HEK293 (cell line): Measurements from ENCODE around the gene PRTN3.

Source experiments
- BCL11B ChIP-seq: fragments of 450-650 bp; formaldehyde crosslinking; IDR thresholded peaks from 2 replicates; pipeline ENCODE4 v1.5.1; 2016; ENCODE audit warnings: low read depth, missing biosample characterization, missing genetic modification characterization
- KLF10 ChIP-seq: fragments of 450-650 bp; IDR thresholded peaks from 2 replicates; pipeline ENCODE4 v1.5.1; 2018; ENCODE audit warnings: missing biosample characterization, mild to moderate bottlenecking, missing genetic modification characterization
- KLF9 ChIP-seq: fragments of 450-650 bp; formaldehyde crosslinking; IDR thresholded peaks from 2 replicates; pipeline ENCODE4 v1.5.1; 2016; ENCODE audit warnings: missing biosample characterization, missing genetic modification characterization, low read depth
- TCF7L2 ChIP-seq: IDR thresholded peaks from 2 replicates; pipeline ENCODE4 v1.6.1; 2011; ENCODE audit warnings: low read depth, mild to moderate bottlenecking, inconsistent platforms, low read length, moderate library complexity, borderline replicate concordance
- ZBTB11 ChIP-seq: fragments of 450-650 bp; formaldehyde crosslinking; conservative IDR thresholded peaks from 2 replicates; pipeline ENCODE4 v1.5.1; 2016; ENCODE audit warnings: low read depth, missing biosample characterization, missing genetic modification characterization
- ZNF112 ChIP-seq: fragments of 450-650 bp; formaldehyde crosslinking; IDR thresholded peaks from 2 replicates; pipeline ENCODE4 v1.5.0; 2017; ENCODE audit warnings: missing biosample characterization, missing genetic modification characterization
- ZNF114 ChIP-seq: fragments of 450-650 bp; formaldehyde crosslinking; IDR thresholded peaks from 2 replicates; pipeline ENCODE4 v1.5.0; 2017; ENCODE audit warnings: missing biosample characterization, missing genetic modification characterization
- ZNF174 ChIP-seq: fragments of 450-650 bp; formaldehyde crosslinking; IDR thresholded peaks from 2 replicates; pipeline ENCODE4 v1.5.0; 2017; ENCODE audit warnings: missing biosample characterization, mild to moderate bottlenecking, missing genetic modification characterization
- ZNF175 ChIP-seq: fragments of 450-650 bp; formaldehyde crosslinking; IDR thresholded peaks from 2 replicates; pipeline ENCODE4 v1.5.1; 2016; ENCODE audit warnings: missing biosample characterization, missing genetic modification characterization
- ZNF18 ChIP-seq: fragments of 450-650 bp; formaldehyde crosslinking; IDR thresholded peaks from 2 replicates; pipeline ENCODE4 v1.5.1; 2016; ENCODE audit warnings: missing biosample characterization, missing genetic modification characterization
- ZNF184 ChIP-seq: fragments of 450-650 bp; IDR thresholded peaks from 2 replicates; pipeline ENCODE4 v1.5.1; 2018; ENCODE audit warnings: missing biosample characterization, mild to moderate bottlenecking, missing genetic modification characterization
- ZNF2 ChIP-seq: fragments of 450-650 bp; formaldehyde crosslinking; IDR thresholded peaks from 2 replicates; pipeline ENCODE4 v1.5.1; 2016; ENCODE audit warnings: missing biosample characterization, missing genetic modification characterization
- ZNF221 ChIP-seq: fragments of 450-650 bp; formaldehyde crosslinking; IDR thresholded peaks from 2 replicates; pipeline ENCODE4 v1.5.1; 2017; ENCODE audit warnings: missing biosample characterization, missing genetic modification characterization, borderline replicate concordance
- ZNF292 ChIP-seq: fragments of 450-650 bp; formaldehyde crosslinking; IDR thresholded peaks from 2 replicates; pipeline ENCODE4 v1.5.1; 2016; ENCODE audit warnings: low read depth, missing biosample characterization, missing genetic modification characterization, borderline replicate concordance
- ZNF324 ChIP-seq: fragments of 450-650 bp; formaldehyde crosslinking; IDR thresholded peaks from 2 replicates; pipeline ENCODE4 v1.5.1; 2016; ENCODE audit warnings: missing biosample characterization, missing genetic modification characterization
- ZNF350 ChIP-seq: fragments of 450-650 bp; formaldehyde crosslinking; IDR thresholded peaks from 2 replicates; pipeline ENCODE4 v1.5.0; 2017; ENCODE audit warnings: missing biosample characterization, mild to moderate bottlenecking, missing genetic modification characterization
- ZNF391 ChIP-seq: fragments of 450-650 bp; formaldehyde crosslinking; IDR thresholded peaks from 2 replicates; pipeline ENCODE4 v1.5.1; 2016; ENCODE audit warnings: low read depth, missing biosample characterization, missing genetic modification characterization, borderline replicate concordance
- ZNF561 ChIP-seq: fragments of 450-650 bp; IDR thresholded peaks from 2 replicates; pipeline ENCODE4 v1.5.1; 2018; ENCODE audit warnings: missing biosample characterization, missing genetic modification characterization, borderline replicate concordance
- ZNF776 ChIP-seq: fragments of 450-650 bp; formaldehyde crosslinking; IDR thresholded peaks from 2 replicates; pipeline ENCODE4 v1.5.0; 2017; ENCODE audit warnings: missing biosample characterization, missing genetic modification characterization, borderline replicate concordance
- ZNF777 ChIP-seq: fragments of 450-650 bp; formaldehyde crosslinking; IDR thresholded peaks from 2 replicates; pipeline ENCODE4 v1.5.1; 2017; ENCODE audit warnings: missing biosample characterization, missing genetic modification characterization, borderline replicate concordance
- ZNF785 ChIP-seq: fragments of 450-650 bp; formaldehyde crosslinking; IDR thresholded peaks from 2 replicates; pipeline ENCODE4 v1.5.1; 2016; ENCODE audit warnings: missing biosample characterization, missing genetic modification characterization
- ZNF837 ChIP-seq: fragments of 450-650 bp; formaldehyde crosslinking; IDR thresholded peaks from 2 replicates; pipeline ENCODE4 v1.5.1; 2016; ENCODE audit warnings: missing biosample characterization, missing genetic modification characterization
- ZSCAN16 ChIP-seq: fragments of 450-650 bp; formaldehyde crosslinking; IDR thresholded peaks from 2 replicates; pipeline ENCODE4 v1.5.1; 2016; ENCODE audit warnings: missing biosample characterization, missing genetic modification characterization
- ZSCAN18 ChIP-seq: fragments of 450-650 bp; formaldehyde crosslinking; IDR thresholded peaks from 2 replicates; pipeline ENCODE4 v1.5.1; 2016; ENCODE audit warnings: missing biosample characterization, missing genetic modification characterization
- TF ChIP-seq, protein P1 (sequence below): fragments of 450-650 bp; formaldehyde crosslinking; IDR thresholded peaks from 2 replicates; pipeline ENCODE4 v1.5.1; 2017; ENCODE audit warnings: missing biosample characterization, missing genetic modification characterization
- TF ChIP-seq, protein P2 (sequence below): fragments of 450-650 bp; formaldehyde crosslinking; IDR thresholded peaks from 2 replicates; pipeline ENCODE4 v1.5.1; 2016; ENCODE audit warnings: missing biosample characterization, missing genetic modification characterization
- TF ChIP-seq, protein P3 (sequence below): fragments of 450-650 bp; formaldehyde crosslinking; optimal IDR thresholded peaks from 2 replicates; pipeline ENCODE3; 2016; ENCODE audit warnings: missing biosample characterization, mild to moderate bottlenecking, missing genetic modification characterization

PRTN3 gene

GRCh38 chr19:796692-797527 is 43.9 kb upstream of the PRTN3 start, which contains the start of gene PTBP1 (continued):
- TF ChIP-seq ZBTB11 (peak; percentile 36), ZNF174 (tag by site-specific recombination) (no peak), ZNF837 (tag by site-specific recombination) (no peak), TCF7L2 (no peak), ZNF292 (tag by site-specific recombination) (no peak), ZNF184 (peak; percentile 60; the same call in 1 of the 2 replicates), ZNF221 (tag by site-specific recombination) (no peak), ZNF112 (tag by site-specific recombination) (no peak), ZNF391 (tag by site-specific recombination) (peak; percentile 37; the same call in 1 of the 2 replicates), ZNF18 (tag by site-specific recombination) (no peak; the same call in 1 of the 2 replicates), ZNF114 (no peak), ZSCAN16 (tag by site-specific recombination) (no peak), ZNF2 (tag by site-specific recombination) (no peak), ZNF776 (tag by site-specific recombination) (no peak), ZNF561 (tag by site-specific recombination) (peak; percentile 83; the same call in 1 of the 2 replicates), KLF10 (tag by site-specific recombination) (peak; percentile 51; the same call in 1 of the 2 replicates), KLF9 (tag by site-specific recombination) (peak; percentile 68; the same call in 1 of the 2 replicates), ZNF350 (tag by site-specific recombination) (no peak), ZSCAN18 (no peak), ZNF785 (tag by site-specific recombination) (0 out of 2 replicates have a peak, but pooled peaks have one; percentile 59), ZNF777 (tag by site-specific recombination) (no peak), ZNF324 (peak; percentile 89), BCL11B (tag by site-specific recombination) (no peak), ZNF175 (tag by site-specific recombination) (no peak)
- TF ChIP-seq, protein P1, sequence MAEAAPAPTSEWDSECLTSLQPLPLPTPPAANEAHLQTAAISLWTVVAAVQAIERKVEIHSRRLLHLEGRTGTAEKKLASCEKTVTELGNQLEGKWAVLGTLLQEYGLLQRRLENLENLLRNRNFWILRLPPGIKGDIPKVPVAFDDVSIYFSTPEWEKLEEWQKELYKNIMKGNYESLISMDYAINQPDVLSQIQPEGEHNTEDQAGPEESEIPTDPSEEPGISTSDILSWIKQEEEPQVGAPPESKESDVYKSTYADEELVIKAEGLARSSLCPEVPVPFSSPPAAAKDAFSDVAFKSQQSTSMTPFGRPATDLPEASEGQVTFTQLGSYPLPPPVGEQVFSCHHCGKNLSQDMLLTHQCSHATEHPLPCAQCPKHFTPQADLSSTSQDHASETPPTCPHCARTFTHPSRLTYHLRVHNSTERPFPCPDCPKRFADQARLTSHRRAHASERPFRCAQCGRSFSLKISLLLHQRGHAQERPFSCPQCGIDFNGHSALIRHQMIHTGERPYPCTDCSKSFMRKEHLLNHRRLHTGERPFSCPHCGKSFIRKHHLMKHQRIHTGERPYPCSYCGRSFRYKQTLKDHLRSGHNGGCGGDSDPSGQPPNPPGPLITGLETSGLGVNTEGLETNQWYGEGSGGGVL (tag by site-specific recombination), result no peak
- TF ChIP-seq, protein P2, sequence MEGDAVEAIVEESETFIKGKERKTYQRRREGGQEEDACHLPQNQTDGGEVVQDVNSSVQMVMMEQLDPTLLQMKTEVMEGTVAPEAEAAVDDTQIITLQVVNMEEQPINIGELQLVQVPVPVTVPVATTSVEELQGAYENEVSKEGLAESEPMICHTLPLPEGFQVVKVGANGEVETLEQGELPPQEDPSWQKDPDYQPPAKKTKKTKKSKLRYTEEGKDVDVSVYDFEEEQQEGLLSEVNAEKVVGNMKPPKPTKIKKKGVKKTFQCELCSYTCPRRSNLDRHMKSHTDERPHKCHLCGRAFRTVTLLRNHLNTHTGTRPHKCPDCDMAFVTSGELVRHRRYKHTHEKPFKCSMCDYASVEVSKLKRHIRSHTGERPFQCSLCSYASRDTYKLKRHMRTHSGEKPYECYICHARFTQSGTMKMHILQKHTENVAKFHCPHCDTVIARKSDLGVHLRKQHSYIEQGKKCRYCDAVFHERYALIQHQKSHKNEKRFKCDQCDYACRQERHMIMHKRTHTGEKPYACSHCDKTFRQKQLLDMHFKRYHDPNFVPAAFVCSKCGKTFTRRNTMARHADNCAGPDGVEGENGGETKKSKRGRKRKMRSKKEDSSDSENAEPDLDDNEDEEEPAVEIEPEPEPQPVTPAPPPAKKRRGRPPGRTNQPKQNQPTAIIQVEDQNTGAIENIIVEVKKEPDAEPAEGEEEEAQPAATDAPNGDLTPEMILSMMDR (tag by site-specific recombination), result no peak
- TF ChIP-seq, protein P3, sequence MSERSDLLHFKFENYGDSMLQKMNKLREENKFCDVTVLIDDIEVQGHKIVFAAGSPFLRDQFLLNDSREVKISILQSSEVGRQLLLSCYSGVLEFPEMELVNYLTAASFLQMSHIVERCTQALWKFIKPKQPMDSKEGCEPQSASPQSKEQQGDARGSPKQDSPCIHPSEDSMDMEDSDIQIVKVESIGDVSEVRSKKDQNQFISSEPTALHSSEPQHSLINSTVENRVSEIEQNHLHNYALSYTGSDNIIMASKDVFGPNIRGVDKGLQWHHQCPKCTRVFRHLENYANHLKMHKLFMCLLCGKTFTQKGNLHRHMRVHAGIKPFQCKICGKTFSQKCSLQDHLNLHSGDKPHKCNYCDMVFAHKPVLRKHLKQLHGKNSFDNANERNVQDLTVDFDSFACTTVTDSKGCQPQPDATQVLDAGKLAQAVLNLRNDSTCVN (tag by site-specific recombination), result peak; percentile 69
